ENCODE measurements around the gene FOXG1.

FOXG1 gene

DNA sequence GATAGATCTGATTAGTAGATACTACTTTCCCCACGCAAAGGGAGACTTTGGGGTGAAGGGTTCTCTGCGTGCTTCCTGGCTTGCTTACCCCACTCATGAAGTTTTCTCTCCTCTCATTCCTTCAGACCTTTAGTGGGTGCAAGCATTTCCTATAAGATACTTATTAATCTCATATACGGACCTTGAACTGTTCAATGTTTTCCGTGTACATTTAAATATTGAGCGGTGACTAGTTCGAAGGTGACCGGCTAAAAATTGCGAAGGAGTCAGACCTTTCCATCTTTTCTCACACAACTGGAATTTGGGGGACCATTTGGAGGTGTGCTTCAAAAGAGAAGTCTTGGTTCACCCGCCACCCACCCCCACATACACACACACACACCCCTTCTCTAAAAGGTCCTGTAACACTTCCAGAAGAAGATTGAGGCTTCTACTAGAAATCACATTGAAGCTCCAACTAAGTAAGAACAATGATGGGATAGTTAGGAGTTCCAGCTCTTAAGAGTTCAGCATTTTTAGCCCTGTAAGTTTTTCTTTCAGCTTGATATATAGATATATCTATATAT is 6.1 kb upstream of the FOXG1 start:
- in situ Hi-C loops (cut with MboI; ENCODE audit: low sequenced_read_pairs, unreplicated experiment): loop anchor here (25.0 kb wide), 1 partner anchor 1452 kb away; no protein-coding TSS in a partner anchor
- DNase-seq (ENCODE audit: low spot score): no peak
- TF ChIP-seq, protein P1, sequence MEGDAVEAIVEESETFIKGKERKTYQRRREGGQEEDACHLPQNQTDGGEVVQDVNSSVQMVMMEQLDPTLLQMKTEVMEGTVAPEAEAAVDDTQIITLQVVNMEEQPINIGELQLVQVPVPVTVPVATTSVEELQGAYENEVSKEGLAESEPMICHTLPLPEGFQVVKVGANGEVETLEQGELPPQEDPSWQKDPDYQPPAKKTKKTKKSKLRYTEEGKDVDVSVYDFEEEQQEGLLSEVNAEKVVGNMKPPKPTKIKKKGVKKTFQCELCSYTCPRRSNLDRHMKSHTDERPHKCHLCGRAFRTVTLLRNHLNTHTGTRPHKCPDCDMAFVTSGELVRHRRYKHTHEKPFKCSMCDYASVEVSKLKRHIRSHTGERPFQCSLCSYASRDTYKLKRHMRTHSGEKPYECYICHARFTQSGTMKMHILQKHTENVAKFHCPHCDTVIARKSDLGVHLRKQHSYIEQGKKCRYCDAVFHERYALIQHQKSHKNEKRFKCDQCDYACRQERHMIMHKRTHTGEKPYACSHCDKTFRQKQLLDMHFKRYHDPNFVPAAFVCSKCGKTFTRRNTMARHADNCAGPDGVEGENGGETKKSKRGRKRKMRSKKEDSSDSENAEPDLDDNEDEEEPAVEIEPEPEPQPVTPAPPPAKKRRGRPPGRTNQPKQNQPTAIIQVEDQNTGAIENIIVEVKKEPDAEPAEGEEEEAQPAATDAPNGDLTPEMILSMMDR (IDR thresholded peaks at IDR 0.05; ENCODE audit: borderline replicate concordance, control extremely low read depth, extremely low read depth, insufficient read depth, missing control alignments): no peak

DNA sequence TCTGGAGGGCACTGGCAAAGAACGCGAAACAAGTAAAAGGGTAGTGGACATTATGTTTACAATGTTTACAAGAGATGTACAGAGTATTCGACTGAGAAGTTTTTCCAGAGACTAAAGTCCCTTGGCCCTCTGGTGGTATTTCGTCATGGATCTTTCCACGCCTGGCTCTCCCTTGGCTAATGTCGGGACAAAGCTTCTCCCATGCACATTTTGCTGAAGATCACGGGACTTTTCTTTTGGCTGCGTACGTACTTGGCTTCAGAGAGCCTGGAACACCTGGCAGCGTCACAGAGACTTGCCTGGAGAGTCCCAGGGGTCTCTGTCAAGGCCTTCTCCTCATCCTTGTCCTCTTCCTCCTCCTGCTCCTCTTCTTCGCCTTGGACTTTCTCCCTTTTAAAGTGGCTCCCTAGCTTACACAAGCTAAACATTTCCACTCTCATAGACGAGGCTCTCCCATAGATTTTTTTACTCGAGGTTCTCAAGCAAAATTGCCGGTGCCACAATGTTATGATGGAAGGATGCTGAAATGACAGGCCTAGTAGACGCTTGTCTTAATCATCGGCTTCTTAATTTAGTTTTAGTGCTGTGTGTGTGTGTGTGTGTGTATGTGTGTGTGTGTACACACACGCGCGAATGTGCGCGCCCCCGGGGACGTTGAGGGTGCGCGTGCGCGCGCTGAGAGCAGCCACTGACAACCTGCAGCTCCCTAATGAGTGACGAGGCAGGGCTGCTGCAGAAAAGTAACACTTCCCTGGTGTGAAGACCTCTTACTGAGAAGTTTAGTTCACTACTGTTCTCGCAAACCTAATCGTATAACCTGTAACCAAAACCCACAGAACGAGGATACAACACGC is 4.9 kb upstream of the FOXG1 start:
- TF ChIP-seq, protein P1 (IDR thresholded peaks at IDR 0.05; ENCODE audit: borderline replicate concordance, control extremely low read depth, extremely low read depth, insufficient read depth, missing control alignments): no peak
- in situ Hi-C loops (cut with MboI; ENCODE audit: low sequenced_read_pairs, unreplicated experiment): loop anchor here (25.0 kb wide), 1 partner anchor 1451 kb away; no protein-coding TSS in a partner anchor
- no peak for DNase-seq (ENCODE audit: low spot score)

DNA sequence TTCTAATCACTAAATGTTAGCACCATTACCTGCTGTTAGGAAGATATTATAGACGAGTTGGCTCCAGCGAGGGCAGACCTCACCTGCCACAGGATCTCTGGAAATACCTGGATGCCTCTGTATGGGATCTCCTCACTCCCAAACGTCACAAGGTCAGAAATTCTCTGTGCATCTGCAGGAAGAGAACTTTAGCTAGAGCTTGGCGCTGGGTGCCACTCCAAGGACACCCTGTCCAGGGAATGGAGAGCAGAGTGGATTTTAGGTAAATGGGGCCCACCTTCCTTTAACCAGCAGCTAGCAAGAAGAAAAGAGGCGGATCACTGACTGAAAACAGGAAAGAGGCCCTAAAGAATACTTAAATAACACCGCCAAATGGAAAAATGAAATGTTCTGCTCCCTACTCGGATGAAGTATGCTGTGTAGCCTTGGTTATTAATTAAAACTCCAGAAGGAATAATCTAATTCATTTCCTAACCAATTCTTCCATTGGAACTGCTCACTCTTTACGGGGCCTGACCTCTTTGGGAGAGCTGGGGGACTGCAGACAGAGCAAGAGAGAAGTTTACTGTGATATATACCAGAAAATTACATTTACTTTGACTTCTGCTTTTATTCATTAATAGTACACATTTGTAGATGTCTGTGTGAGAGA is 4.2 kb upstream of the FOXG1 start:
- in situ Hi-C loops (cut with MboI; ENCODE audit: low sequenced_read_pairs, unreplicated experiment): loop anchor here (25.0 kb wide), 1 partner anchor 1450 kb away; no protein-coding TSS in a partner anchor
- DNase-seq (ENCODE audit: low spot score): no peak
- TF ChIP-seq, protein P1 (IDR thresholded peaks at IDR 0.05; ENCODE audit: borderline replicate concordance, control extremely low read depth, extremely low read depth, insufficient read depth, missing control alignments): no peak

DNA sequence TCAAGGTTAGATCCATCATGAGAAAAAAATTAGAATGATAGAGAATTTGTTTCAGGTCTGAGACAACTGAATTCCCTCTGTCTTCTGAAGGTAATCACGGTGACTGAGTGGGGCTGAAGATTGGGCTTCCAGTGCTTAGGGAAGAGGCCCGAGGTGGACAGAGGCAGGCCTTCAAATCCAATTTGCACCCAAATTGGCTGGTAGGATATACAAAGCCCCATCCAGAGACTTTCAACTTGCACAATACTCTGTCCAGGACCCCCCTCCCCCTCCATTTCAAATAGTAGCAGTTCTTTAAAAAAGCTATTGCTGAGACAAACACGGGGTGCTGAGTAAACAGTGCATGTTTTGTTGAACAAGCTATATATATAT is 3.6 kb upstream of the FOXG1 start:
- TF ChIP-seq, protein P1 (IDR thresholded peaks at IDR 0.05; ENCODE audit: borderline replicate concordance, control extremely low read depth, extremely low read depth, insufficient read depth, missing control alignments): no peak
- in situ Hi-C loops (cut with MboI; ENCODE audit: low sequenced_read_pairs, unreplicated experiment): loop anchor here (25.0 kb wide), 1 partner anchor 1449 kb away; no protein-coding TSS in a partner anchor
- no peak for DNase-seq (ENCODE audit: low spot score)

DNA sequence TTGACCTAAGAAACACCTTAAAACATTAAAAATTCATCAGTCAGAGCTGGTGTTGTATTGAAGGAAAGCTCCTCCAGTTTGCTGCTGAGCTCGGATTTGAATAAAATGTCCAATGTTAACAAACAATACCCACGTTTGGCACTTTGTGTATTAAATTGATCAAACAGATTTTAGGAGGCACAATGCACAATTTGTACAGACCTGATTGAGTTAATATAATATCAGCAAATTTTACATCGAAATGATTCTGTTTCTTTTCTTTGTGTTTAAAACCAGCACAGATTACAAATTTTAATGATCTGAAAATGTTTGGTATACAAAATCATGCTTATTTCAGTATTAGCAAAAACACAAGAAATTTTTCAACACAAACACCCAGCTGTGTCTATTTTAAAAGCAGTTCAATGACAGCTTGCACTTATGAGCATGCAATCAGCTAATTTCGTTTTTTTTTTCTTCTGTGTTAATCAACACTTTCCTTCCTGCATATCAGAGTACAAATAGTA is 2.8 kb upstream of the FOXG1 start:
- TF ChIP-seq, protein P1 (IDR thresholded peaks at IDR 0.05; ENCODE audit: borderline replicate concordance, control extremely low read depth, extremely low read depth, insufficient read depth, missing control alignments): no peak
- no peak for DNase-seq (ENCODE audit: low spot score)
- in situ Hi-C loops (cut with MboI; ENCODE audit: low sequenced_read_pairs, unreplicated experiment): loop anchor here (25.0 kb wide), 1 partner anchor 1448 kb away; no protein-coding TSS in a partner anchor

Data from GM13976 (cell line).